MM.1S (cell line): ENCODE data around the gene EIPR1.

Experiments
- DNase-seq: peaks from one replicate; pipeline ENCODE4 v3.0.0-alpha.2; 2015
- H2AFZ ChIP-seq: fragments of 300-600 bp; sonication (generic); 2 replicates; pipeline ENCODE4 v1.6.0; 2016; ENCODE audit warnings: antibody characterized with exemption, low read length
- H3F3A ChIP-seq: fragments of 300-600 bp; sonication (generic); 2 replicates; pipeline ENCODE4 v1.6.1; 2016; ENCODE audit warnings: mild to moderate bottlenecking, antibody characterized with exemption, low read length, moderate library complexity, mixed read lengths; ENCODE audit not compliant: insufficient read depth
- H3K27ac ChIP-seq: fragments of 300-600 bp; sonication (generic); 2 replicates; pipeline ENCODE4 v1.5.1; 2016; ENCODE audit warnings: mild to moderate bottlenecking, low read length
- H3K27me3 ChIP-seq: fragments of 300-600 bp; sonication (generic); replicated peaks from 2 replicates; pipeline ENCODE4 v1.6.0; 2016; ENCODE audit warnings: low read length; ENCODE audit not compliant: insufficient read depth
- H3K36me3 ChIP-seq: fragments of 300-600 bp; sonication (generic); replicated peaks from 2 replicates; pipeline ENCODE4 v1.6.1; 2016; ENCODE audit warnings: mild to moderate bottlenecking, low read length, mixed read lengths; ENCODE audit not compliant: insufficient read depth
- H3K4me1 ChIP-seq: fragments of 300-600 bp; sonication (generic); 2 replicates; pipeline ENCODE4 v1.6.1; 2016; ENCODE audit warnings: low read length, mixed read lengths
- H3K4me2 ChIP-seq: fragments of 300-600 bp; sonication (generic); 2 replicates; pipeline ENCODE4 v1.6.0; 2016; ENCODE audit warnings: low read depth, low read length
- H3K4me3 ChIP-seq: fragments of 300-600 bp; sonication (generic); 2 replicates; pipeline ENCODE4 v1.5.1; 2016; ENCODE audit warnings: low read length, mixed read lengths
- H3K79me2 ChIP-seq: fragments of 300-600 bp; sonication (generic); 2 replicates; pipeline ENCODE4 v1.6.1; 2016; ENCODE audit warnings: mixed run types, low read length, mixed read lengths
- H3K9ac ChIP-seq: fragments of 300-600 bp; sonication (generic); 2 replicates; pipeline ENCODE4 v1.6.1; 2016; ENCODE audit warnings: low read length, mixed read lengths
- H3K9me2 ChIP-seq: fragments of 300-600 bp; sonication (generic); replicated peaks from 2 replicates; pipeline ENCODE4 v1.6.1; 2016; ENCODE audit warnings: mild to moderate bottlenecking, low read length, mixed read lengths; ENCODE audit not compliant: insufficient read depth
- H3K9me3 ChIP-seq: fragments of 300-600 bp; sonication (generic); replicated peaks from 2 replicates; pipeline ENCODE4 v1.6.1; 2016; ENCODE audit warnings: mild to moderate bottlenecking, low read length, mixed read lengths; ENCODE audit not compliant: insufficient read depth
- H4K20me1 ChIP-seq: fragments of 300-600 bp; sonication (generic); 2 replicates; pipeline ENCODE4 v1.6.1; 2016; ENCODE audit warnings: mild to moderate bottlenecking, low read length, moderate library complexity, mixed read lengths; ENCODE audit not compliant: insufficient read depth
- EZH2 ChIP-seq: fragments of 300-600 bp; sonication (generic); optimal IDR thresholded peaks from 2 replicates; pipeline ENCODE3; 2017; ENCODE audit warnings: low read depth, mild to moderate bottlenecking, antibody characterized with exemption, low read length, mixed read lengths
- EZH2phosphoT487 ChIP-seq: fragments of 300-600 bp; sonication (generic); IDR thresholded peaks from 2 replicates; pipeline ENCODE4 v1.6.1; 2018; ENCODE audit warnings: antibody characterized with exemption, low read length
- TF ChIP-seq, protein P1 (sequence below): fragments of 300-600 bp; sonication (generic); IDR thresholded peaks from 2 replicates; pipeline ENCODE4 v1.5.1; 2016; ENCODE audit warnings: antibody characterized with exemption, low read length, mixed read lengths

EIPR1 gene

DNA sequence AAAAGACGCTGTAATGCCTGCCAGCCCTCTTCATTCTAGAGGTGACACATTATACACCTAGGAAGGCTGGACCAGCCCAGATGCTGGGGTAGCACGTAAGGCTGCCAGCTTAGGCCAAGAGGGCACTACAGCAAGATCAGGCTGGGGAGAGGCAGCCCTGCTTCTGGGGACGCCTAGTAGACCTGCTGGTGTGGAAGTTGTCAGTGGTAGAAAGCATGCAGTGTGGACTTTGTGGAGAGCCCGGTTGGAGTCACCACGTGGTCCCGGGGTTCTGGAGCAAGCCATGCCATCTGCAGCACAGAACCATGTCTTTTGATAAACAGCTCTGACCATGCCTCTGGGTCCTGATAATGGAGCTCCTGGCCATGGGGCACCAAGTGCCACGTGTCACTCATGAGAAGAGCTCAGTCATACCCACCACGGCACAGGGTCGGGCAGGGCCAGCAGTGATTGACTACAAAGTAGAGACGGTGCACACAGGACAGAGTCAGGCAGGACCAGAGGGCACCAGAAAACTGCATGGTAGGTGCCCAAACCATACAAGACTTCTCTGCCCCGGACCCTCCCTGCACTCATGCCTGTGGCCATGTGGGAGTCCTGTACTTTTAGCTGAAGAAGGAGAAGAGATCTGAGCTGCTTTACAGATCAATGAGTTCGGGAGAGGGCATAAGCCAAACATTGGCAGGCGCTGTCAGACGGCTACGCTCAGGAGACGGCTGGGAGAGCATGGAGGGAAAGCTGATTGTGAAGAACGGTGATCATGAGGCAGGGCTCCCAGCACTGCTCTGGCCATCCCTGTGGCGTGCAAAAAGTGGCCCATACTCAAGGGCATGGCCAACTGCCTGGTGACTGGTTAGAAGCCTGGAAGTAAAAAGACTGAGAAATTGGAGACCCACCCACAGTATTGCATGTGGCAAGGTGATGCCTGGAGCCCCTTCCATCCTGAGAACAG is 114.9 kb downstream of the EIPR1 start:
- no peaks in the 10 kb centered on the region for H3K4me1 ChIP-seq
- H3K9me2 ChIP-seq = no peaks in the 10 kb centered on the region
- no peaks in the 10 kb centered on the region for H3K36me3 ChIP-seq
- no peaks in the 10 kb centered on the region; the same call in 1 of the 2 replicates for H3K9me3 ChIP-seq
- no peak overlapping the region for H3K27ac ChIP-seq
- no peak for DNase-seq
- H2AFZ ChIP-seq = no peak overlapping the region
- H3K9ac ChIP-seq = no peak overlapping the region
- no peaks in the 10 kb centered on the region for H3F3A ChIP-seq
- no peak overlapping the region for H3K4me3 ChIP-seq
- no peaks in the 10 kb centered on the region for H3K27me3 ChIP-seq
- H4K20me1 ChIP-seq = no peaks in the 10 kb centered on the region
- no peaks in the 10 kb centered on the region for H3K79me2 ChIP-seq
- H3K4me2 ChIP-seq = no peak overlapping the region
- TF ChIP-seq EZH2phosphoT487 (no peak), EZH2 (no peak)
- TF ChIP-seq, protein P1, sequence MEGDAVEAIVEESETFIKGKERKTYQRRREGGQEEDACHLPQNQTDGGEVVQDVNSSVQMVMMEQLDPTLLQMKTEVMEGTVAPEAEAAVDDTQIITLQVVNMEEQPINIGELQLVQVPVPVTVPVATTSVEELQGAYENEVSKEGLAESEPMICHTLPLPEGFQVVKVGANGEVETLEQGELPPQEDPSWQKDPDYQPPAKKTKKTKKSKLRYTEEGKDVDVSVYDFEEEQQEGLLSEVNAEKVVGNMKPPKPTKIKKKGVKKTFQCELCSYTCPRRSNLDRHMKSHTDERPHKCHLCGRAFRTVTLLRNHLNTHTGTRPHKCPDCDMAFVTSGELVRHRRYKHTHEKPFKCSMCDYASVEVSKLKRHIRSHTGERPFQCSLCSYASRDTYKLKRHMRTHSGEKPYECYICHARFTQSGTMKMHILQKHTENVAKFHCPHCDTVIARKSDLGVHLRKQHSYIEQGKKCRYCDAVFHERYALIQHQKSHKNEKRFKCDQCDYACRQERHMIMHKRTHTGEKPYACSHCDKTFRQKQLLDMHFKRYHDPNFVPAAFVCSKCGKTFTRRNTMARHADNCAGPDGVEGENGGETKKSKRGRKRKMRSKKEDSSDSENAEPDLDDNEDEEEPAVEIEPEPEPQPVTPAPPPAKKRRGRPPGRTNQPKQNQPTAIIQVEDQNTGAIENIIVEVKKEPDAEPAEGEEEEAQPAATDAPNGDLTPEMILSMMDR = no peak

DNA sequence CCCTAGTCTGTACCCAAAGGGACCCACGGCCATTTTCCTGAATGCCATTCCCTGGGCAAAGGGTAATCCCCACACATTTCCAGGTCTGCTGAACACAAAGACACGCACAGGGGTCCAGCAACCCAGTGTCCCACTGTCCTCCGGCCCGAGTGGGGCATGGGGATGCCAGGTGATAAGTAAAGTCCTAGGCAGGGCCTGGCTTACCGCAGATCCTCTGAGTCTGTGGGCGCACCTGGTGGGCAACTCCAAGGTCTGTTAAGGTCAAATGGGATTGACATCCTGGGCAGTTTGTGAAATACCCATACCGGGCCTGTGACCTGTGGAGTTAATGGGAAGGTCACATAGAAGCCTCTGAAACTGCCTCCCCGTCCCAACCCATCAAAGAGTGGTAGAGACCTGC is 116.1 kb downstream of the EIPR1 start:
- H3K27me3 ChIP-seq = no peaks in the 10 kb centered on the region
- H3K9ac ChIP-seq = no peak overlapping the region
- H3K4me3 ChIP-seq = no peak overlapping the region
- no peak overlapping the region for H3K27ac ChIP-seq
- H3K4me2 ChIP-seq = no peak overlapping the region
- no peaks in the 10 kb centered on the region for H4K20me1 ChIP-seq
- no peak for DNase-seq
- H3K4me1 ChIP-seq = no peaks in the 10 kb centered on the region
- no peaks in the 10 kb centered on the region for H3F3A ChIP-seq
- TF ChIP-seq EZH2 (no peak), EZH2phosphoT487 (no peak)
- TF ChIP-seq, protein P1 = no peak
- H3K9me3 ChIP-seq = no peaks in the 10 kb centered on the region; the same call in 1 of the 2 replicates
- H3K9me2 ChIP-seq = no peaks in the 10 kb centered on the region
- H3K79me2 ChIP-seq = no peaks in the 10 kb centered on the region
- no peak overlapping the region for H2AFZ ChIP-seq
- H3K36me3 ChIP-seq = no peaks in the 10 kb centered on the region

DNA sequence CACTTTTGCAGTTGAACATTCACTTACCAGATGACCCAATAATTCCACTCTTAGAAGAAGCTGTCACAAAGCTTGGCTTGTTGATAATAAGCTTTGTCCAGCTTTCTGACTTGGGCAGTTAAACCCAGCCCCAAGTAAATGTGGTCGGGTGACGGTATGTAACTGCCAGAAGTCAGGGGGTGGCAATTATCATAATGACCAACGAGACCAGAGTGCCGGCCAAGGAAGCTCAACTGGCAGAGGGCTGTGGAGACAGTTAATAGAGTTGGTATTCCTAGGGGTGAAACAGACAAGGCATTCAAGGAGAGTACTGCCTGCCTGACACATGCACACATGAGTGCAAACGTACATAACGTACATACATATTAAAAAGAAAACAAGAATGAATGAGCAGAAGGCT is 116.7 kb downstream of the EIPR1 start:
- TF ChIP-seq, protein P1 = no peak
- TF ChIP-seq EZH2phosphoT487 (no peak), EZH2 (no peak)
- no peaks in the 10 kb centered on the region for H3K9me2 ChIP-seq

More for the DNA sequence above, 116.7 kb downstream of the EIPR1 start:
- H3K27me3 ChIP-seq = no peaks in the 10 kb centered on the region
- H2AFZ ChIP-seq = no peak overlapping the region
- no peak overlapping the region for H3K9ac ChIP-seq
- no peak overlapping the region for H3K27ac ChIP-seq
- DNase-seq = no peak
- no peak overlapping the region for H3K4me3 ChIP-seq
- no peak overlapping the region for H3K4me2 ChIP-seq
- H3K79me2 ChIP-seq = no peaks in the 10 kb centered on the region
- no peaks in the 10 kb centered on the region; the same call in 1 of the 2 replicates for H3K9me3 ChIP-seq
- H3K36me3 ChIP-seq = no peaks in the 10 kb centered on the region
- no peaks in the 10 kb centered on the region for H4K20me1 ChIP-seq
- no peaks in the 10 kb centered on the region for H3F3A ChIP-seq
- H3K4me1 ChIP-seq = no peaks in the 10 kb centered on the region
